Peyer's patch (tissue), 4 donors: Measurements from ENCODE around the gene MYO9B. TPM values are rescaled to one million over a fixed set of nuclear protein-coding genes. Genes with fewer than 3 reads are reported as not detected.
A peak's percentile ranks its signal among the peaks of the same experiment; 100 is the strongest.

ENCODE experiments used
- DNase-seq, 3 donors: peaks; one replicate each; pipeline ENCODE4 v3.0.0-alpha.2; 2017 to 2019
- H3K27ac ChIP-seq, 4 donors: fragments of 200-600 bp; sonication (generic); one replicate each; pipeline ENCODE4 v1.5.1; 2016 to 2019
- H3K27me3 ChIP-seq, 2 donors: fragments of 200-600 bp; sonication (generic); one replicate each; pipeline ENCODE4 v1.5.1; 2019
- H3K36me3 ChIP-seq, 3 donors: fragments of 200-600 bp; sonication (generic); one replicate each; pipeline ENCODE4 v1.5.1; 2016 to 2019
- H3K4me1 ChIP-seq, 4 donors: fragments of 200-600 bp; sonication (generic); one replicate each; pipeline ENCODE4 v1.5.1; 2016 to 2019
- H3K4me3 ChIP-seq, 4 donors: fragments of 200-600 bp; sonication (generic); 1 replicate in 3 of 4; 2 replicates in 1 of 4; pipeline ENCODE4 v1.5.1; 2016 to 2019; ENCODE audit warnings: mild to moderate bottlenecking in 1 of 4
- H3K9me3 ChIP-seq, 4 donors: fragments of 200-600 bp; sonication (generic); one replicate each; pipeline ENCODE4 v1.5.1; 2016 to 2019; ENCODE audit warnings: mild to moderate bottlenecking in 1 of 4
- CTCF ChIP-seq, 6 experiments: fragments of 450-650 bp in 4 of 6; fragments of 200-600 bp in 2 of 6; sonication (generic) in 1 of 6; IDR thresholded peaks; one replicate each; pipeline ENCODE4 v1.5.1; 2017 to 2019; ENCODE audit warnings: antibody characterized with exemption in 6 of 6, mild to moderate bottlenecking in 3 of 6, moderate library complexity in 1 of 6
- POLR2A ChIP-seq, 2 donors: fragments of 450-650 bp; IDR thresholded peaks; one replicate each; pipeline ENCODE4 v1.5.1; 2017; ENCODE audit warnings: antibody characterized with exemption in 2 of 2, mild to moderate bottlenecking in 2 of 2, moderate library complexity in 2 of 2
- total RNA-seq, 4 donors: library from RNA; depleted of rRNA; stranded (reverse); fragments of >200 nt; gene quantifications; one replicate each; pipeline ENCODE4 v1.1.0, GENCODE V29; 2016

The MYO9B gene
- total RNA-seq, 4 donors from 2014 or later: 65.3 to 578 (median 143) TPM

- no peaks in the 10 kb centered on the region for H3K9me3 ChIP-seq
- peak; percentile 92 to 96 (median 92) for DNase-seq
- peaks cover 0 to 61% (median 0%) of the 10 kb centered on the region in 3 donors for H3K36me3 ChIP-seq
- H3K27me3 ChIP-seq: no peaks in the 10 kb centered on the region
- H3K4me1 ChIP-seq: peaks cover 0 to 20% (median 5%) of the 10 kb centered on the region in 4 donors
- peak within 1 kb of the TSS; percentile 85 to 96 (median 89) for H3K27ac ChIP-seq
- peak within 1 kb of the TSS; percentile 56 to 78 (median 68) for H3K4me3 ChIP-seq
- peak; percentile 48 to 62 for TF ChIP-seq POLR2A (IDR thresholded peaks at IDR 0.05)
- no peak for TF ChIP-seq CTCF (IDR thresholded peaks at IDR 0.05)
Measured at GRCh38 chr19:17215127-17215971, 139.8 kb downstream of the MYO9B start, which contains the start of gene USE1. TSS of gene USE1 (plus strand) at chr19:17215357. CDS start at chr19:17215406, 49 bp downstream.

- TF ChIP-seq CTCF (IDR thresholded peaks at IDR 0.05) (no peak), POLR2A (IDR thresholded peaks at IDR 0.05) (no peak)
- Histone ChIP-seq H3K9me3 (no peaks in the 10 kb centered on the region), H3K4me1 (peaks cover 0 to 22% (median 5%) of the 10 kb centered on the region in 4 donors), H3K36me3 (peaks cover 0 to 54% (median 0%) of the 10 kb centered on the region in 3 donors), H3K27me3 (no peaks in the 10 kb centered on the region), H3K4me3 (peak overlapping the region in 3 of 4 donors; percentile 64 to 78 (median 73)), H3K27ac (peak overlapping the region in 2 of 4 donors; percentile 93 to 96)
- DNase-seq: no peak
Measured at GRCh38 chr19:17216058-17216670, 140.6 kb downstream of the MYO9B start.

- no peaks in the 10 kb centered on the region for H3K27me3 ChIP-seq
- H3K27ac ChIP-seq: no peak overlapping the region
- DNase-seq: no peak
- H3K4me3 ChIP-seq: no peak overlapping the region
- H3K36me3 ChIP-seq: peaks cover 0 to 31% (median 0%) of the 10 kb centered on the region in 3 donors
- no peaks in the 10 kb centered on the region for H3K9me3 ChIP-seq
- H3K4me1 ChIP-seq: peaks cover 0 to 22% (median 5%) of the 10 kb centered on the region in 4 donors
- TF ChIP-seq POLR2A (IDR thresholded peaks at IDR 0.05): no peak
- no peak for TF ChIP-seq CTCF (IDR thresholded peaks at IDR 0.05)
Measured at GRCh38 chr19:17219286-17219685, 143.7 kb downstream of the MYO9B start.

GRCh38 chr19:17220207-17220758 lies 144.7 kb downstream of the MYO9B start:
- DNase-seq: peak in 1 of 3 donors; percentile 60
- Histone ChIP-seq H3K9me3 (no peaks in the 10 kb centered on the region), H3K27ac (no peak overlapping the region), H3K36me3 (peaks cover 0 to 31% (median 0%) of the 10 kb centered on the region in 3 donors), H3K4me1 (peaks cover 0 to 16% (median 0%) of the 10 kb centered on the region in 4 donors), H3K27me3 (no peaks in the 10 kb centered on the region), H3K4me3 (no peak overlapping the region)
- TF ChIP-seq CTCF (IDR thresholded peaks at IDR 0.05) (no peak), POLR2A (IDR thresholded peaks at IDR 0.05) (no peak)

GRCh38 chr19:17225053-17225452 lies 149.5 kb downstream of the MYO9B start:
- Histone ChIP-seq H3K27ac (no peak overlapping the region), H3K27me3 (no peaks in the 10 kb centered on the region), H3K36me3 (peaks cover 0 to 7% (median 0%) of the 10 kb centered on the region in 3 donors), H3K4me1 (peaks cover 0 to 14% (median 3%) of the 10 kb centered on the region in 4 donors), H3K9me3 (no peaks in the 10 kb centered on the region), H3K4me3 (no peak overlapping the region)
- DNase-seq: no peak
- TF ChIP-seq POLR2A (IDR thresholded peaks at IDR 0.05) (no peak), CTCF (IDR thresholded peaks at IDR 0.05) (no peak)
